ENCODE data around the gene TBC1D5.
"Not testable (repeated sequence)": the region's sequence is repeated elsewhere in the genome, so short reads cannot be mapped to it uniquely, and the experiment has no call there.

Gene TBC1D5

DNA sequence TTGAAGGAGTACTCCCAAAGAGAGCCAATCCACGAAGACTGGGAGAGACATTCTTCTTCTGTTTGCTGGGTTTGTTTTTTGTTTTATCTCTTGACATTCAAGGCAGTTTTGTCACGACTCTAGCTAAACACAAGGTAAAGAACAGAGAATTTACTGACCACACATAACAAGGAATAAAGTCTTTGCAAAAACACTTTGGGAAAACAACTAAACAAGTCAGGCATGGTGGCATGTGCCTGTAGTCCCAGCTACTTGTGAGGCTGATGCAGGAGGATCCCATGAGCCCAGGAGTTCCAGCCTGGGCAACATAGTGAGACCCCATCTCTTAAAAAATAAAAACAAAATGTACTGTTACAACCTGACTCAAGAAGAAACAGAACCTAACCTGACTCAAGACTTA lies 28.0 kb downstream of the TBC1D5 start:
- DNase-seq (ENCODE audit: low read depth) = no peak

DNA sequence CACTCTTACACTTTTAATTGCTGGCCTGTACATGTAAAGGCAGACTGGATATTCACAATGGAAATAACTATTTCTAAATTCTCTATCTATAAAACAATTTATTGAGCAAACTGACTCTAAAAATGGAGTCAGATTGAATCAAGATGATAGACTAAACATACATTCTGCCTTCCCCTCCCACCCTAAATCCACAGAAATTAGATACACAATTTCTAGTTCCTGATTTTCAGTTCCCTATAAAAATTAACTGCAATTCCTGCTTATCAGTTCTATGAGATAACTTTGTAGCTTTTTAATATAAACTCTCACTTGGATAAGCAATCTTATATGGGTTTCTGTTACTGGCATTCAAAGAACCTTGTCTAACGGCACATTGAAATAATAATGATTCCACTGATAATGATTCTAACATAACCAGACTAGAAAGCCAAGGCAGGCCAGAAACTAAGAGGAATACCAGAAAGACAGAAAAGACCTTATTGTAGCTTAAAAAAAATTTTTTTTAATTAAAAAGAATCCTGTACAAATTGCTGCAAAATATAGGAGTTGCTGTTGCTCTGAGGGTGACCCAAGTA lies 33.1 kb downstream of the TBC1D5 start:
- DNase-seq (ENCODE audit: low read depth) = no peak

DNA sequence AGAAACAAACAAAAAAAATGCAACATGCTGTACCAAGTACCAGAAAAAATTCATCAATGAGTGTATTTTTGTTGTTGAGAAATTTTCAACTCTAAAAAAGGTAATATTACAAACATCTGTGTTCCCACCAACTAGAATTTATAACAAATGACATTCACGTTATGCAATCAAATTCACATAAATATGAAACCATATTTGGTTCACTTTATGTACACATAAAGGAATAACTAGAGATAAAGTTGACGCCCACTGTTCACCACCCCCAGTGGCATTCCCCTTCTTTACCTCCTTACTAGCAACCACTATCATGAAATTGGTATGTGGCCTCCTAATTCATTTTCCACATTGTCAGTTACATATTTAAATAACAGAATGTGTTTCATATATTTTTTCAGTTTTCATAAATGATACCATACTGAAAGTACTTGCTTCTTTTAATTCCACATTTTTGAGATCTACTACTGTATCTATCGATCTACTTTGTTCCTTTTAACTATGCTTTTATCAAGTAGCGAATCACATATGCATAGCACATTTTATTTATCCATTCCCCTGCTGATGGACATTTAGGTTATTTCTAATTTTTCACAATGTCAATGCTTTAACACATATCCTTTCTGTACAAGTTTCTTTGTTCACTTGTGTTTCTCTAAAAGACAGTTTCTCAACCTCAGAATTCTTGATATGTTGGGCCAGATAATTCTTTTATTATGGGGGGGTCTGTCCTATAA lies 34.5 kb downstream of the TBC1D5 start:
- DNase-seq (ENCODE audit: low read depth) = no peak

DNA sequence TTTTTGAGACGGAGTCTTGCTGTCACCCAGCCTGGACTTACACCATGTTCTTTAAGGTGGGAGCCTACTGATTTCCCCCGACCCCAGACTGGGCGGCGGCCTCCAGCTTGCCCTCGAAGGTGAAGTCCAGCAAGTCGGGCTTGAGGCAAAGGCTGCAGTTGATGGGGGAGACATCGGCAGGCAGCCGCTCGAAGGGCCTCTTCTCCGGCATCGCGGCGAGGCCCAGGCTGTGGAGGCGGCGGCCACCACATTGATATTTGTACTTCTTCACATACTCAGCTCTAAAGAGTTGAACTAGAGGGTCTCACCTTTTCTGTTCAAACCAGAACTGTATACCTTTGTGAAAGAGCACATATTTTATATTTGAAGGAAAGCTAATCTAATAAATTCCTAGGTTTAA lies 36.4 kb downstream of the TBC1D5 start:
- not testable (repeated sequence) for DNase-seq (ENCODE audit: low read depth)

DNA sequence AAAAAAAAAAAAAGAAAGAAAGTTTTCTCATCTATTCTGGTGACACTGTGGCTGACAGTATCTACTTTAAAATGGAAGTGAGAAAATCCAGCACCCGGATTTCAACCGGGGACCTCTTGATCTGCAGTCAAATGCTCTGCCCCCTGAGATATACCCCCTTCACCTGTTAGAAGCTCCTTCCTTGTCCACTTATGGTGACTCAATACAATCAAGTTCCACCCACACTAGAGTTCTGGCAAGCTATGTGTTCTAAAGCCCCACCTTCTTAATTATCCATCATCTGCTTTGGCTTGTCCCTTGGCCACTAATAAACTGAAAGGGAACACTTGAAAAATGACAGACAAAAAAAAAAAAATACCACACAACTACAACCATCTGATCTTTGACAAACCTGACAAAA lies 42.6 kb downstream of the TBC1D5 start:
- DNase-seq (ENCODE audit: low read depth) = not testable (repeated sequence)

DNA sequence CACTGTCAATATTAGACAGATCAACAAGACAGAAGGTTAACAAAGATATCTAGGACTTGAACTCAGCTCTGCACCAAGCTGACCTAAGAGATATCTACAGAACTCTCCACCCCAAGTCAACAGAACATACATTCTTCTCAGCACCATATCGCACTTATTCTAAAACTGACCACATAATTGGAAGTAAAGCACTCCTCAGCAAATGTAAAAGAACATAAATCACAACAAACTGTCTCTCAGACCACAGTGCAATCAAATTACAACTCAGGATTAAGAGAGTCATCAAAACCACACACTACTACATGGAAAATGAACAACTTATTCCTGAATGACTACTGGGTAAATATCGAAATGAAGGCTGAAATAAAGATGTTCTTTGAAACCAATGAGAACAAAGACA lies 46.8 kb downstream of the TBC1D5 start:
- DNase-seq (ENCODE audit: low read depth) = not testable (repeated sequence)

DNA sequence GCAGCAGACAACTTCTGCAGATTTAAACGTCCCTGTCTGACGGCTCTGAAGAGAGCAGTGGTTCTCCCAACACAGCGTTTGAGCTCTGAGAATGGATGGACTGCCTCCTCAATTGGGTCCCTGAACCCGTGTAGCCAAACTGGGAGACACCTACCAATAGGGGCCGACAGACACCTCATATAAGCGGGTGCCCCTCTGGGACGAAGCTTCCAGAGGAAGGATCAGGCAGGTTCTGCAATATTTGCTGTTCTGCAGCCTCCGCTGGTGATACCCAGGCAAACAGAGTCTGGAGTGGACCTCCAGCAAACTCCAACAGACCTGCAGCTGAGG lies 48.8 kb downstream of the TBC1D5 start:
- not testable (repeated sequence) for DNase-seq (ENCODE audit: low read depth)

DNA sequence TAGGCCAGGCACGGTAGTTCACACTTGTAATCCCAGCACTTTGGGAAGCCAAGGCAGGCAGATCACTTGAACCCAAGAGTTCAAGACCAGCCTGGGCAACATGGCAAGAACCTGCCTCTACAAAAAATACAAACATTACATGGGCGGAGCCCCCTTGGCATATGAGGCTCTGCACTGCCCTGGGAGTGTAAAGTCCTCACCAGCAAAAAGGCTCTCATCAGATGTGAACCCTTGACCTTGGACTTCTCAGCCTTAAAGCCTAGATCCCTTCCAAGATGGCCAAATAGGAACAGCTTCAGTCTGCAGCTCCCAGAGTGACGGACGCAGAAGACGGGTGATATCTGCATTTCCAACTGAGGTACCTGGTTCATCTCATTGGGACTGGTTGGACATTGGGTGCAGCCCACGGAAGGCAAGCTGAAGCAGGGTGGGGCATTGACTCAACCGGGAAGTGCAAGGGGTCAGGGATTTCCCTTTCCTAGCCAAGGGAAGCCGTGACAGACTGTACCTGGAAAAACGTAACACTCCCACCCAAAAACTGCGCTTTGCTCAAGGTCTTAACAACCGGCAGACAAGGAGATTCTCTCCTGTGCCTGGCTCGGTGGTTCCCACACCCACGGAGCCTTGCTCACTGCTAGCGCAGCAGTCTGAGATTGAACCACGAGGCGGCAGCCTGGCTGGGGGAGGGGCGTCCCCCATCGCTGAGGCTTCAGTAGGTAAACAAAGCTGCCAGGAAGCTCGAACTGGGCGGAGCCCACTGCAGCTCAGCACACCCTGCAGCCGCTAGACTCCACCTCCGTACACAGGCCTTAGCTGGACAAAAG lies 49.4 kb downstream of the TBC1D5 start:
- DNase-seq (ENCODE audit: low read depth) = not testable (repeated sequence)

DNA sequence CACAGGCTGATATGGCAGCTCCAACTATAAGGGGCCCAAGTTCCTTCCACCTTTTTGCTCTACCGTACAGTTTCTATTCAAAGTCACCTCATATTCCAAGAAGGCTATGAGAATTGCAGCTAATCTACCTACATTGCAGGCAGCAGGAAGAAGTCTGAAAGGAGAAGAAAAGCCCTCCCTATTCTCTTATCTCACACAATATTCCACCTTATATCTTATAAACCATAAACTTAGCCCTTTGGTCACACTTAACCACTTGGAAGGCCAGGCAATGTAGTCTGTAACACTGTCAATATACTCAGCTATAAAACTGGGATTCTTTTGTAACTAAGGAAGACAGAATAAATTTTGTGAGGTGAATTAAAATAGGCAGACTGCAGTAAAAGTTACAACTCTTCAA lies 54.9 kb downstream of the TBC1D5 start:
- no peak for DNase-seq (ENCODE audit: low read depth)

DNA sequence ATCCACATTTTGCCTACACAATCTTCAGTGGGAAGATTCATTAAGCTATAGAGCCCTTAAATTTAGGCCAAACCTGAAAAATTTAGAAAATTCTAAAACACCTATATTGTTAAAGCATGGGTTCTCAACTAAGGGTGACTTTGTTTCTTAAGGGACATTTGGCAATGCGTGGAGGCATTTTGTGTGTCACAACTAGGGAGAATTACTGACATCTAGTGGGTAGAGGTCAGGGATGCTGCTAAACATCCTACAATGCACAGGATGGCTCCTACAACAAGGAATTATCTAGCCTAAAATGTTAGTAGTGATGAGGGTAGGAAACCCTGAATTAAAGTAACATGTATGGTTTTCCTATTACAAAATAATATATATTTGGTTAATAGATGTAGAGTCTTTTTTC lies 55.8 kb downstream of the TBC1D5 start:
- no peak for DNase-seq (ENCODE audit: low read depth)

DNA sequence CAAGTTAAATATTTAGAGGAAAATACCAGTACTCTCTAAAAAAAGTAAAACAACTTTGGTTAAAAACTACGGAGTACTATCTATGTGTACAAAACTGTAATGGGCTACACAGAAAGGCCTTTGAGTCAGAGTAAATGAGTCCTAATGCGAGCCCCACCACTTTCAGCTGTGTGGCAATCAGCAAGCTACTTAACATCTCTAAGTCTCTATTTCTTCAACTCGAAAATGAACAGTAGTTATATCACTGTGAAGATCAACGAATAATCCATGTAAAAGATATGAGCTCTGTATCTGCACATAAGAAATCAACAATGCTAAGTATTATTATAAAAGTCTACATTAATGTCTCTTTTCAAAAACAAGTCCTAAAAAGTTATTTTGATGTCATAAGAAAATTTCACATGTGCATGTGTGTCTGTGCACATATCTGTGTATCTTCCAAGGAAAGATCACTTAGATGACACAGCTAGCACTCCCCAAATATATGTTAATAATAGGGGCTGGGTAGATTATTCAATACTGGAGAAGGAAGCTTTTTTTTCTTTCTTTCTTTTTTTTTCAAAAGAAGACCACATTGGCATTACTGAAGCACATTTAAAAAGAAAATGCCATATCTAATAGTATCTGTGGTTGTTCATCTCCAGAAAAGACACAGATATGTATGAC lies 58.8 kb downstream of the TBC1D5 start:
- DNase-seq (ENCODE audit: low read depth) = no peak

DNA sequence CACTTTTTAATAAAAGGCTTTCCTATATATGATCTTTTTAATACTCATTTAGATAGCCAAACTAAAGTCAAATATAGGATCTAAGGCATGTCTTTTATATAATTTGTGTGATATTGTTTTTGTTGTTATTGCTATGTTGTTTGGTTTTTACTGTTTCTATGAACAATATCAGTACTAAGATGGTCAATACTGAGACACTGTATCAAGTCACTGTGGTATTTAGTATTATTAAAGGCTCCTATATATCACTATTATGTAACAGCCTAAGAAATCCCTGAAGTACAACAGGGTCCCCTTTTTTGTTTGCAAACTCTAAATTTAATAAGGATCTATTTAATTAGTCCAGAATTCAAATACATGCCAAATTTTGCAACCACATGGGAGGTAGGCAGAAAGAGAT lies 61.9 kb downstream of the TBC1D5 start:
- no peak for DNase-seq (ENCODE audit: low read depth)

DNA sequence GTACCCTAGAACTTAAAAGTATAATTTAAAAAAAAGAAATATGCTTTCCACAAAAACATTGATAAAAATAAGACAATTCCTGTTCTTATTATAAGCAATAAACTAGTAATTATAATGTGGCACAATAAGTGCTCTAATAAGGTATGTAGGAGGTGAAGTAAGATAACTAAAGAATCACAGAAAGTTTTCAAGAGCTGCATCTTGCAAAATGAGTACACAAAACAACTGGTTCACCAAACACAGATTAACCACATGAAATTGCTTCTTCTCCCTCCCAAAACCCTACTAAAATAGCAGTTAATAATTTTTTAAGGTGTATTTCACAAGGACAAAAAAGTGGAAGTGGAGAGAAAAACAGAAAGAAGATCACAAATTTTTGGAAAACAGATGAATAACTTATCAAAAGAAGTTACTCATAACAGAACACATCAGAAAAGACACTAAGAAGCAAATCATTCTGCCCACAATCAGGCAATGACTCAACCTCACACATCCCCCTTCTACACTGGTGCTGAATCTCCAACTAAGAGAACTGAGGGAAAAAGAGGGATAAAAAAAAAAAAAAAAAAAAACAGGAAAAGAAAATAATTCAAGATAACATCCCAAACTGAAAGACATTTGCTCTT lies 64.2 kb downstream of the TBC1D5 start:
- no peak for DNase-seq (ENCODE audit: low read depth)

DNA sequence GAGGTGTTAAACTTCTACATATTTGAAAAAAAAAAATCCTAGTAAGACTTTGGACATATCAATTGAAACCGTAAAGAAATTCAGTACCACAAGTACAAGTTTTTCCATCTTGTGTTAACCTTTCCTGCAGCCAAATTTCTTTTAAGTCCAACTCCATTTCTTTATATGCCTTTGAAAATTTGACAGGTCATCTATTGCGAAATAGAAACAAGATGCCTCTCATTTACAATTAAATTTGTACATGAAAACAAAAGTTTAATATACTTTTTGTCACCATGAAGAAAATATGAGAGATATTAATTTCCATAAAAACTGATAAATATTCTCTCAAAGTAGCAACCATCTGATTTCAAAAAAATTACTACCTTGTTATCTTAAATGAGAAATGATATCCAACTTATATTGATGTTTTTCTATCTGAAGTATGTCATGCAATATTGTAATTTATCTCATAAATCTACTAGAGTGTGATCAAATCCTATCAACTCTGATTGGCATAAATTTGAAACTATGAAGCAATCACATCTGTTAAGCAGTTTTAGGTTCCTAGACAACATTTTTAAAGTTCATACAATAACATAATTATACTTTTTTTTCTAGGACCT lies 68.2 kb downstream of the TBC1D5 start:
- DNase-seq (ENCODE audit: low read depth) = no peak

DNA sequence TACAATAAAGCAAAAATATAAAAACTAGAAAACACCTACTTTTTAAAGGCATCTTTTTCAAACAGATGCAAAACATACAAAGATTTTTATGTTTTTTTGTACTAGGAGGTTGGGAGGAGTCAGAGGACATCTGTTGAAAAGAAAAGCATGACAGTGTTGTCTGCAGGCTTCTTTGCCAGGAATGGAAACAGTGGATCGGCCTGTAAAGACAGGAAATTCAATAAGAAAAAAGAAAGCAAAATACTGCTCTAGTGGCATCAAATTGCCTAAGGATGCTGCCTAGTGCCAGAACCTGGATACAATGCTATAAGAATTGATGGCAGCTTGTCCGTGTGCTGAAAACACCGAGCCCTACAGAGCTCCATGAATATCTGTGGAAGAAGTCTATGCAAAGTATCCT lies 69.9 kb downstream of the TBC1D5 start:
- no peak for DNase-seq (ENCODE audit: low read depth)

DNA sequence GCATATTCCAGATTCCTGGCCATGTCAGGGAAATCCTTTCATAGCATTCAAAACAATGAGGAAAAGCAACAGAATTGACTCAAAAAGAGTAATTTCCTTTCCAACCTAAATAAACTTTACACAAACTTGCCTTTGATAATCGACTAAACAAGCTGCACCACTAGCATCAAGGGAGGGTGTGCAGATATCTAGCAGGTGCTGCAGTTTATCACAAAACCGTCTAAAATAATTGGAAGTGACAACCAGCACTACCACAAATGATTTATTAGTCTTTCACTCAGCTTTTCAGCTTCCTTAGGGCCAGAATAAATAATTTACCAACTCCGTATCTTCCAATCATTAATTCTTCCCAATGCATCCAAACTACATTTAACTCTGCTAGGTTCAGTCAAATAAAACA lies 71.7 kb downstream of the TBC1D5 start:
- DNase-seq (ENCODE audit: low read depth) = no peak

DNA sequence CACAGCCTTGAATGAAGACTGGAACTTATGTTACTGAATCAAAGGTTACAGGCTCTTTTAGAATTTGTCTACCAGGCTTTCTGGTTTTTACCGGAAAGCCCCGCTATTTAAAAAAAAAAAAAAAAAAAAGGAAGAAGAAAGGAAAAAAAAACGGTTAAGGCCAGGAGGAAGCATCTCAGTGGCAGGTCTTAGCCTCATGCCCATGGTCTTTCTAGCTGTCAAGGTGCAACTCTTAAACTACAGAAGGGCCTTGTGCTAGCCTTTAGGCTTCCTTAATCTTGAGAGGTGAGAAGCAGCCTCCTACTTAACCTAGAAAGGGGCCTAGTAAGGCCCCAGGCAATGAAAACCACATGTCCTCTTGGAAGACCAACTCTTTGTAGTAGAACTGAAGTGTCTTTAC lies 77.5 kb downstream of the TBC1D5 start:
- DNase-seq (ENCODE audit: low read depth) = no peak

DNA sequence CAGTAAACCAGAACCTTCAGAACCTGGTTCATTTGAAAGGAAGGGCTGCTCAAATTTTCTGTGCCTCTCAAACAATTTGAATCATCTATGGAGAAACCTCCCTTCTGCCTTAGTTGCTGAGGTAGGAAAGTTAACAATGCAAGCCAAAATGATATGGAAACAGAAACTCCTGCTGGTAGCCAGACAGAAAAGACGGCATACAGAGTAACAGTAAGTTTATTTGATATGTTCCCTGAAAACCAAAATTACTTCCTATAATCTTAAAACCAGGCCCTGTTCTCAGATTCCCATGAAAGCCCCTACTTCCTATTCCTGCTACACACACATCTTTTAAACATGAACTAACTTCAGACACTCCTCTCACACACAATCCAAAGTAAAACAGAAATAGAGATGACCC lies 86.2 kb downstream of the TBC1D5 start:
- DNase-seq (ENCODE audit: low read depth) = no peak

DNA sequence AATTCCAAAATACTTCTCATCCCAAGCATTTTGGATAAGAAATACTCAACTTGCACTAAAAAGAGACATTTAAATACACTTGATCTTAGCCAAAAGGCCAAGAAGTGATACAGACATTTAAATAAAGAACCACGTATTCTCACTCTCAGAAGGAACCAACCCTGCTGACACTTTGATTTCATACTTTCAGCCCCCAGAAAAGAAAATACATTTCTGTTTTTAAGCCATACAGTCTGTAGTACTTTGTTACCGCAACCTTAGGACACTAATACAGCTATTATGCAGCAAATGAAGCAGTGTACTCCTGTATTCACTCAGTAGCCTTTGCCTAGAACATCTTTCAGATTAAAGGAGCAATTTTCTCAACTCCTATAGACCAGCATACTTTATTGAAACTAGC lies 86.7 kb downstream of the TBC1D5 start:
- DNase-seq (ENCODE audit: low read depth) = no peak

DNA sequence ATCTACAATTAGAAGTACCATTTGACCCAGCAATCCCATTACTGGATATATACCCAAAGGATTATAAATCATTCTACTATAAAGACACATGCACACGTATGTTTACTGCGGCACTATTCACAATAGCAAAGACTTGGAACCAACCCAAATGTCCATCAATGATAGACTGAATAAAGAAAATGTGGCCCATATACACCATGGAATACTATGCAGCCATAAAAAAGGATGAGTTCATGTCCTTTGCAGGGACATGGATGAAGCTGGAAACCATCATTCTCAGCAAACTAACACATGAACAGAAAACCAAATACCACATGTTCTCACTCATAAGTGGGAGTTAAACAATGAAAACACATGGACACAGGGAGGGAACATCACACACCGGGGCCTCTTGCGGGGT lies 92.7 kb downstream of the TBC1D5 start:
- DNase-seq (ENCODE audit: low read depth) = not testable (repeated sequence)

DNA sequence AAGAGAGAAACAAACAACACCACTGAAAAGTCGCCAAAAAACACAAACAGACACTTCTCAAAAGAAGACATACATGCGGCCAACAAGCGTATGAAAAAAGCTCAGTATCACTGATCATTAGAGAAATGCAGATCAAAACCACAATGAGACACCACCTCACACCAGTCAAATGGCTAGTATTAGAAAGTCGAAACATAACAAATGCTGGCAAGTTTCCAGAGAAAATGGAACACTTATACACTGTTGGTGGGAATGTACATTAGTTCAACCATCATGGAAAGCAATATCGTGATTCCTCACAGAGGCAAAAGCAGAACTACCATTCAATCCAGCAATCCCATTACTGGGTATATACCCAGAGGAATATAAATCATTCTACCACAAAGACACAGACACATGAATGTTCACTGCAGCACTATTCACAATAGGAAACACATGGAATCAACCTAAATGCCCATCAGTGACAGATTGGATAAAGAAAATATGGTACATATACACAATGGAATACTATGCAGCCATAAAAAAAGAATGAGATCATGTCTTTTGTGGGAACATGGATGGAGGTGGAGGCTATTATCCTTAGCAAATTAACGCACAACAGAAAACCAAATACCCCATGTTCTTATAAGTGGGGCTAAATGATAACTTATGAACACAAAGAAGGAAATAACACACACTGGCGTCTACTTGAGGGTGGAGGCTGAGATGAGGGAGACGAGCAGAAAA lies 93.6 kb downstream of the TBC1D5 start:
- not testable (repeated sequence) for DNase-seq (ENCODE audit: low read depth)
